Measurements from ENCODE around the gene FYN.

DNA sequence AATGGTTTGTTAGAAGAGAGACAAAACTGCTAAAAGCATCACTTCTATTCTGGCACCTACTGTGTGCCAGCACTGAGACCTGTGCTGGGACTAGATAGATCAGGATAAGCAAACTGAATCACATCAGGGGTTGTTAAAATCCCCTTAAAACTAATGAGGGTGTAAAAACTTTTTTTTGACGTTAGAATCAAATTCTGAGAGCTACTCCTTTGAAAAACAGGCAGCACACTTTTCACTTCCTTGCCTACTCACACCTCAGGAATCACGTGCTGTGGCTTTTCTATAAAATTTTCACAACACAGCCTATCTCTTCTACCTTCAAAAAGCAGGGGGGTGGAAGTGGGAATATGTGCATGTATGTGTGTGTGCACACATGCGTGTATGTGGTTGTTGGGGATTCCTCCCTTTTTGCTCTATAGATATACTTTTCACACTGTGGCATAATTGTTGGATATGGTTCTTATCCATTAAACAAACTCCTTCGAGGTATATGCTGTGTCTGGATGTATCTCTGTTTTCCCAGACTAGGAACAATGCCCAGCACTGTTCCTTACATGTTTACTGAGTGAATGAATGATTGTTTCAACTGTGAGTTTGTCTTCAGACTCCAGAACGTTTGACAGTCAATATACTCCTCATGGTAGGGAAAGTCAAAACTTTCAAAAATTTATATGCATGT is 105.4 kb downstream of the FYN start:
- TF ChIP-seq, protein P1, sequence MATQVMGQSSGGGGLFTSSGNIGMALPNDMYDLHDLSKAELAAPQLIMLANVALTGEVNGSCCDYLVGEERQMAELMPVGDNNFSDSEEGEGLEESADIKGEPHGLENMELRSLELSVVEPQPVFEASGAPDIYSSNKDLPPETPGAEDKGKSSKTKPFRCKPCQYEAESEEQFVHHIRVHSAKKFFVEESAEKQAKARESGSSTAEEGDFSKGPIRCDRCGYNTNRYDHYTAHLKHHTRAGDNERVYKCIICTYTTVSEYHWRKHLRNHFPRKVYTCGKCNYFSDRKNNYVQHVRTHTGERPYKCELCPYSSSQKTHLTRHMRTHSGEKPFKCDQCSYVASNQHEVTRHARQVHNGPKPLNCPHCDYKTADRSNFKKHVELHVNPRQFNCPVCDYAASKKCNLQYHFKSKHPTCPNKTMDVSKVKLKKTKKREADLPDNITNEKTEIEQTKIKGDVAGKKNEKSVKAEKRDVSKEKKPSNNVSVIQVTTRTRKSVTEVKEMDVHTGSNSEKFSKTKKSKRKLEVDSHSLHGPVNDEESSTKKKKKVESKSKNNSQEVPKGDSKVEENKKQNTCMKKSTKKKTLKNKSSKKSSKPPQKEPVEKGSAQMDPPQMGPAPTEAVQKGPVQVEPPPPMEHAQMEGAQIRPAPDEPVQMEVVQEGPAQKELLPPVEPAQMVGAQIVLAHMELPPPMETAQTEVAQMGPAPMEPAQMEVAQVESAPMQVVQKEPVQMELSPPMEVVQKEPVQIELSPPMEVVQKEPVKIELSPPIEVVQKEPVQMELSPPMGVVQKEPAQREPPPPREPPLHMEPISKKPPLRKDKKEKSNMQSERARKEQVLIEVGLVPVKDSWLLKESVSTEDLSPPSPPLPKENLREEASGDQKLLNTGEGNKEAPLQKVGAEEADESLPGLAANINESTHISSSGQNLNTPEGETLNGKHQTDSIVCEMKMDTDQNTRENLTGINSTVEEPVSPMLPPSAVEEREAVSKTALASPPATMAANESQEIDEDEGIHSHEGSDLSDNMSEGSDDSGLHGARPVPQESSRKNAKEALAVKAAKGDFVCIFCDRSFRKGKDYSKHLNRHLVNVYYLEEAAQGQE (IDR thresholded peaks at IDR 0.05; ENCODE audit: low read depth), result no peak
- TF ChIP-seq TCF12 (IDR thresholded peaks at IDR 0.05; ENCODE audit: low read depth), result no peak

Data from Ishikawa (cell line).